ENCODE data around the gene DFFA. TPM values are rescaled to one million over a fixed set of nuclear protein-coding genes. Genes with fewer than 3 reads are reported as not detected.
A peak's percentile ranks its signal among the peaks of the same experiment; 100 is the strongest.

Gene DFFA
- total RNA-seq, 1 donor from 2014 or later = 49.5 TPM

DNA sequence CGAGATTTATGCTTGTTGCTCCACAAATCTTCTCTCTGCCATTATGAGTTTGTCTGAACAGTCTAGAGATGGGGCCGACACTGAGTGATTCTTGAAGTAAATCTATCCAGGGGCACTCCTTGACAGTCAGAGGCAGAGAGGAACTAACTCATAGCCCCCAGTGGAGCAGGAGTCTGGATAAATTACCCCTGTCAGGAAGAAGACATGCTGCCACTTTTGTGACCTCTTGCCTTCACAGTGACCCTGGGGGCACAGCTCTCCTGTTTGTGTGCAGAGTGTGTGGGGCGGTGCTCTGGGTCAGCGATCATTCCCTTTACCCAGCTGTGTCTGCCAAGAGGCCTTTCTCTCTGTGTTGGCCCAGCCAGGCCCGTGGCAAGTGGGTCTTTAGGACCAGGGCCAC lies 31.9 kb upstream of the DFFA start:
- TF ChIP-seq, protein P1, sequence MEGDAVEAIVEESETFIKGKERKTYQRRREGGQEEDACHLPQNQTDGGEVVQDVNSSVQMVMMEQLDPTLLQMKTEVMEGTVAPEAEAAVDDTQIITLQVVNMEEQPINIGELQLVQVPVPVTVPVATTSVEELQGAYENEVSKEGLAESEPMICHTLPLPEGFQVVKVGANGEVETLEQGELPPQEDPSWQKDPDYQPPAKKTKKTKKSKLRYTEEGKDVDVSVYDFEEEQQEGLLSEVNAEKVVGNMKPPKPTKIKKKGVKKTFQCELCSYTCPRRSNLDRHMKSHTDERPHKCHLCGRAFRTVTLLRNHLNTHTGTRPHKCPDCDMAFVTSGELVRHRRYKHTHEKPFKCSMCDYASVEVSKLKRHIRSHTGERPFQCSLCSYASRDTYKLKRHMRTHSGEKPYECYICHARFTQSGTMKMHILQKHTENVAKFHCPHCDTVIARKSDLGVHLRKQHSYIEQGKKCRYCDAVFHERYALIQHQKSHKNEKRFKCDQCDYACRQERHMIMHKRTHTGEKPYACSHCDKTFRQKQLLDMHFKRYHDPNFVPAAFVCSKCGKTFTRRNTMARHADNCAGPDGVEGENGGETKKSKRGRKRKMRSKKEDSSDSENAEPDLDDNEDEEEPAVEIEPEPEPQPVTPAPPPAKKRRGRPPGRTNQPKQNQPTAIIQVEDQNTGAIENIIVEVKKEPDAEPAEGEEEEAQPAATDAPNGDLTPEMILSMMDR (conservative IDR thresholded peaks at IDR 0.05; ENCODE audit: low read depth, low read length) = no peak
- no peak for DNase-seq (ENCODE audit: low read depth)
- H3K4me3 ChIP-seq (ENCODE audit: low read depth, low read length) = no peak overlapping the region

DNA sequence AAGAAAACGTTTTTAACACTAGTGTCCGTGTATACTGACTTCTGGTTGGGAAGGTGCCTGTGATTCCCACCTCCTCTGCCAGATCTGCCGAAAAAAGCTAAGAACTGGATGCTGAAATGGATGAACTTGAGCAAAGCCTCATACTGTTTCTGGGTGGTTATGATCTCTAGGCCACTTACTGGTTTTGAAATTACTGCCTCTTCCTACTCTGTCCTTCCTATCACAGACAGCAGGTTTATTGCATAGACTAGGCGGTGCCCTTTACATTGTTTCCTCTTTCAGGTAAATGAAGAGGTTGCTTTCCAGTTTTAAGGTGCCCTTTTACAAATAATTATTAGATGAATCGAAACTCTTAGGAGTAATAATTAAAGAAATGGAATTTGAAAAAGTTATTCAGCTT lies 29.9 kb upstream of the DFFA start:
- no peak for DNase-seq (ENCODE audit: low read depth)
- no peak overlapping the region for H3K4me3 ChIP-seq (ENCODE audit: low read depth, low read length)
- TF ChIP-seq, protein P1 (conservative IDR thresholded peaks at IDR 0.05; ENCODE audit: low read depth, low read length) = no peak

DNA sequence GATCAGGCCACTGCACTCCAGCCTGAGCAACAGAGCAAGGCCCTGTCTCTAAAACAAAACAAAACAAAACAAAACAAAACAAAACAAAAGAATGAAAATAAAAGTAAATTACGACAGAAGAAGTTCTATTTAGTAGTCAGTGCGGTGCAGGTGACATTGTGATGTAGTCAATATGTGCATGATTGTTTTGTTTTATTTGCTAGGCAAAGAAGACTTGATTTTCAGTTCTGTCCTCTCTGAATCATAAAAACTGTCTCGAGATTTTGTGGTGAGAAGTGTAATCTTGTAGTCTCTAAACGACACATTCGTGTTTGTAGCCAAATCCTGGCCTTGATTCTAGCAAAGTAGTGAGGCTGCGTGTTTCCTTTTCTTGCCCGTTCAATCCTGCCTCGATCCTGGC lies 25.9 kb upstream of the DFFA start:
- TF ChIP-seq, protein P1 (conservative IDR thresholded peaks at IDR 0.05; ENCODE audit: low read depth, low read length) = no peak
- no peak for DNase-seq (ENCODE audit: low read depth)
- no peak overlapping the region for H3K4me3 ChIP-seq (ENCODE audit: low read depth, low read length)

DNA sequence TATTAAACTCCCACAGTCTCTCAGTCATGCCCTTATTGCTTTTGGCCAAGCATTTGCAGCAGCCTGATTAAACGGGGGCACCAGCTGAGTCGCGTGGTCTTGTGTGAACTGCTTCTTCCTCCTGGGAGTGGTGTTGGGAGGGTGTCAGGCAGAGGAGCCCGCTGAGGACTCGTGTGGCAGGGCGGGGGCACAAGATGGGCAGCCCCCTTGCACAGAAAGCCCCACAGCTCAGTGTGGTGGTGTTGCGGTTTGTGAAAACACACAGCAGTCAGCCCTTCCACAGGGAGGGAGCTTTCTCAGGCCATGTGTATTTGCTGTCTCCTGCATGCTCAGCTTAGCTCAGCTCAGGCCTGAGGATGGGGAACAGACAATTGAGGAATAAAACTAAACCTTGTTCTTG lies 24.8 kb upstream of the DFFA start:
- no peak overlapping the region for H3K4me3 ChIP-seq (ENCODE audit: low read depth, low read length)
- DNase-seq (ENCODE audit: low read depth) = no peak
- TF ChIP-seq, protein P1 (conservative IDR thresholded peaks at IDR 0.05; ENCODE audit: low read depth, low read length) = no peak

DNA sequence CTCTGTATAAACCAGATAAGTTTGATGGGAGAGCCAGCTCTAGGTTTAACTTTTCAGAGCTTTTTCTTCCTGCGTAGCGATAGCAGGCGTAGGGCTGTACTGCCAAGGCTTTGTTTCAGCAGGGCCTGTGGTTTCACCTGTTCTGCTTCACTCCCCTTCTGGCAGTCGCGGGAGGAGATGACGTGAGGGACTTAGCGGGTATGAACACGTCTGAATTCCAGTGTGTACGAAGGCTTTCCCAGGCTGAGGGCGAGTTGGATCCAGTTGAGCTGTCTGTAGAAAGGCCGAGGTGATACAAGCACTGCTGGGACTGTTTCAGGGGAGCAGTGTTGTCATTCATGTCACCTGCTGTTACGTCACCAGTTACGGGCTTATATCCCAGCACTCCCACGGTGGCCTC lies 23.6 kb upstream of the DFFA start:
- DNase-seq (ENCODE audit: low read depth) = peak; percentile 90
- peak overlapping the region; percentile 13 for H3K4me3 ChIP-seq (ENCODE audit: low read depth, low read length)
- TF ChIP-seq, protein P1 (conservative IDR thresholded peaks at IDR 0.05; ENCODE audit: low read depth, low read length) = peak; percentile 2

DNA sequence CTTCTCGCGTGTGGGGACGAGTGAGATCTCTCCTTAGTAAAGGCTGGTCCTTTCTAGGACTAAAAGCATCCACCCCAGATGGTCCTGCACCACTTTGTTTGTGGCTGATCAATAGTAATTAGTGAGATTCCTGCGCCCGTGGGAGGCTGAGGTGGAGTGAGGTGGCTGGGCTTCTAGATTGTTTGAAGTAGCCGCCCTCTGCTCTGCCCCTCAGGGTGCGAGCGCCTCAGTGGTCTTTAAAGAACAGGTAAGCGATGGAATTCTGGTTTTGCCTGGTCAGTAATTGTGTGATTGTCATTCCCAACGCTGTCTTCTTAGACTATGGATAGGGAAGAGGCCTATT lies 23.1 kb upstream of the DFFA start:
- peak overlapping the region; percentile 13 for H3K4me3 ChIP-seq (ENCODE audit: low read depth, low read length)
- DNase-seq (ENCODE audit: low read depth) = no peak
- TF ChIP-seq, protein P1 (conservative IDR thresholded peaks at IDR 0.05; ENCODE audit: low read depth, low read length) = no peak

DNA sequence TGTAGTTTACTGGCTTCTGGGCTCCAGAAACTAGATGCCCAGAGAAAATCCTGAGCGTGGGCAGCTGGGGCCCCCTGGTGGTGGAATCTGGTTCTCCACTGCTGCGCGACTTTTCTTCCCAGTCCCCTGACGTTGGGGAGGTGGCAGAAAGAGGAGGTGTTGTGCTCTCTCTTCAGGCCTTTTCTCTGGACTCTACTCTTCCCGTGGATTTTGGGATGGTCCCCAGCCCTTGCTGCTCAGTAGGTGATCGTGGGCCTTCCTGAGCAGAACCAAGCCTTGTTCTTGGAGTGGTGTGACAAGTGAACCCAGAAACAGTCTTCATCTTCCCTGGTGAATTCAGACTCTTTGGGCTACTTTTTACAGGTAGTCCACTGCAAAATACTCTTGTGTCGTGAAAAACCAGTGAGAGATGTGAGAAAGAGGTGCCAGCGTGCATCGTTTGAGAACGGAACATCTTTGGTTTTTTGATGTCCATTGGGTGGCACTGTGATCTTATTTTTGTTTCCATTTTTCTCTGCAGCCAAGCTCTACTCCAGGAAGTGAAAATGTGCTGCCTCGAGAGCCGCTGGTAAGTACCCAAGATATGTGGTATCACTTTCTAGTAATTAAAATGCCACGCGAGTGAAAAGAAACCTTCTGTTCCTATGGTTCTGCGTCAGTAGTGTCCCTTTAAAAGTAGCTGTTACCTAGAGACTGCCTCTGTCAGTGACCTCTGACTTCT lies 22.6 kb upstream of the DFFA start:
- H3K4me3 ChIP-seq (ENCODE audit: low read depth, low read length) = peak overlapping the region; percentile 33
- TF ChIP-seq, protein P1 (conservative IDR thresholded peaks at IDR 0.05; ENCODE audit: low read depth, low read length) = peak; percentile 85
- DNase-seq (ENCODE audit: low read depth) = no peak
